Mucosa of rectum (tissue), 2 donors: ENCODE measurements around the gene GNA15.

ENCODE experiments used
- H3K27ac ChIP-seq, 2 donors: one replicate each; pipeline ENCODE4 v1.7.0; 2013; ENCODE audit warnings: inconsistent platforms in 2 of 2, low read depth in 2 of 2, low read length in 2 of 2
- H3K27me3 ChIP-seq, 2 donors: one replicate each; pipeline ENCODE4 v1.7.0; 2013; ENCODE audit warnings: low read length in 2 of 2; ENCODE audit not compliant: control insufficient read depth in 2 of 2, insufficient read depth in 2 of 2
- H3K36me3 ChIP-seq, 2 donors: one replicate each; pipeline ENCODE4 v1.7.0; 2013; ENCODE audit warnings: low read length in 2 of 2; ENCODE audit not compliant: control insufficient read depth in 2 of 2, insufficient read depth in 2 of 2
- H3K4me1 ChIP-seq, 2 donors: one replicate each; pipeline ENCODE4 v1.7.0; 2013; ENCODE audit warnings: low read length in 2 of 2, mild to moderate bottlenecking in 1 of 2; ENCODE audit not compliant: control insufficient read depth in 2 of 2, insufficient read depth in 2 of 2
- H3K4me3 ChIP-seq, 2 donors: one replicate each; pipeline ENCODE4 v1.7.0; 2013; ENCODE audit warnings: low read length in 2 of 2
- H3K9ac ChIP-seq, 2 donors: one replicate each; pipeline ENCODE4 v1.7.0; 2013; ENCODE audit warnings: low read length in 2 of 2, low read depth in 1 of 2, mild to moderate bottlenecking in 1 of 2
- H3K9me3 ChIP-seq, 2 donors: one replicate each; pipeline ENCODE4 v1.7.0; 2013; ENCODE audit warnings: low read length in 2 of 2; ENCODE audit not compliant: control insufficient read depth in 2 of 2
- donor health status: healthy.
- donor health status: Normal muscosa, but diverticular disease.

The GNA15 gene

DNA sequence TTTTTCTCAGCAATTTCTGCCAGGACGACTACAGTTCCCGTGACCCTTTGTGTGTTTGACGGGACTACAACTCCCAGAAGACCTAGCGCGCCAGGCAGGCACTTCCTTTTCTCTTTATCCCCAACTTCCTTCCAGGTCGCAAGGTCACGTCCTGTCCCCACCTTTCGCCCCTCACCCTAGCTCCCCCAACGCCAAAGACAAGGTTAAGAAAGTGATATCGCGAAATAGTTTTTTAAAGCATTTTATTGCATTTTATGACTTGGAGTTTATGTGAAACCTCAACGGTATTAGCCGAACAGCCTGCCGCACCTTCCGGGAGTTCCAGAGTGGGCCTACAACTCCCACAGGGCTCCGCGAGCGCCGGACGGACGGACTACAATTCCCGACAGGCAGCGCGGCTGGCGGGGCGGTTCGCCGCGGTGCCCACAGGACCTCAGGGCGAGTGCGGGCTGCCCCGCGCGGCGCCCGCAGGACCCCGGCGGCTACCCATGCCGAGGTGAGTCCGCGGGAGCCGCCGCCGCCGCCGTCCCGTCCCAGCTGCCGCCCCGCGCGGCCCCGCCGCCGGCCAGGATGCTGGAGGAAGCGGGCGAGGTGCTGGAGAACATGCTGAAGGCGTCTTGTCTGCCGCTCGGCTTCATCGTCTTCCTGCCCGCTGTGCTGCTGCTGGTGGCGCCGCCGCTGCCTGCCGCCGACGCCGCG, 49.8 kb downstream of the GNA15 start, which contains the start of gene NCLN:
NCLN (plus strand) TSS at position 470 of the 699 bp plus-strand sequence; CDS start at position 571, 101 bp downstream.
- Histone ChIP-seq H3K36me3 (no peaks in the 10 kb centered on the region), H3K4me3 (peak within 1 kb of the TSS; percentile 89 to 93), H3K9ac (peak within 1 kb of the TSS; percentile 86 to 89), H3K27me3 (no peaks in the 10 kb centered on the region), H3K4me1 (peaks cover 39 to 46% of the 10 kb centered on the region in 2 donors), H3K9me3 (no peaks in the 10 kb centered on the region), H3K27ac (peak within 1 kb of the TSS; percentile 86 to 92)

DNA sequence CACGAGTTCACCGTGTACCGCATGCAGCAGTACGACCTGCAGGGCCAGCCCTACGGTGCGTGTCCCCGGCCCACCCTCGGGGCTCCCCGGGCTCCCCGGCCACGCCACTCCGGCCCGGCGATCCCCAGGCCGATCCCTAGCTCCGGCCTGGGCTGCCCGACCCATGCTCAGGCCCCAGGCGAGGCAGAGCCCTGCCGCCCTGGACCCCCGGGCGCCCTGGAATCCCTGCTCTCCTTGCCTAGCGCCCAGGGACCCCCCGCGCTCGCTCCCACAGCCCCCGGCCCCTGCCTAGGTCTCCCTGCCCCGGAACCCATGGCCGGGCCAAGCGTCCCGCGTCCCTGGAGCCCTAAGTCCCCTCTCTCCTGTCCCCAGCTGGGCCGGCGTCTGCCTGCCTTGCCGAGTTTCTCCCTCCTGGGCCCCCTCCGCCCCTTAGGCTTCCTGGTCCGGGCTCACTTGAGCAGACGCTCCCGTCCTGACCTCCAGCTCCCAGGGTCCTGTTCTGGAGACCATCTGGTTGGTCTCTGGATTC, 50.4 kb downstream of the GNA15 start:
- Histone ChIP-seq H3K9ac (peak overlapping the region; percentile 86 to 89), H3K4me1 (peaks cover 39 to 46% of the 10 kb centered on the region in 2 donors), H3K36me3 (no peaks in the 10 kb centered on the region), H3K27ac (peak overlapping the region; percentile 29 to 92), H3K9me3 (no peaks in the 10 kb centered on the region), H3K4me3 (peak overlapping the region; percentile 89 to 93), H3K27me3 (no peaks in the 10 kb centered on the region)

DNA sequence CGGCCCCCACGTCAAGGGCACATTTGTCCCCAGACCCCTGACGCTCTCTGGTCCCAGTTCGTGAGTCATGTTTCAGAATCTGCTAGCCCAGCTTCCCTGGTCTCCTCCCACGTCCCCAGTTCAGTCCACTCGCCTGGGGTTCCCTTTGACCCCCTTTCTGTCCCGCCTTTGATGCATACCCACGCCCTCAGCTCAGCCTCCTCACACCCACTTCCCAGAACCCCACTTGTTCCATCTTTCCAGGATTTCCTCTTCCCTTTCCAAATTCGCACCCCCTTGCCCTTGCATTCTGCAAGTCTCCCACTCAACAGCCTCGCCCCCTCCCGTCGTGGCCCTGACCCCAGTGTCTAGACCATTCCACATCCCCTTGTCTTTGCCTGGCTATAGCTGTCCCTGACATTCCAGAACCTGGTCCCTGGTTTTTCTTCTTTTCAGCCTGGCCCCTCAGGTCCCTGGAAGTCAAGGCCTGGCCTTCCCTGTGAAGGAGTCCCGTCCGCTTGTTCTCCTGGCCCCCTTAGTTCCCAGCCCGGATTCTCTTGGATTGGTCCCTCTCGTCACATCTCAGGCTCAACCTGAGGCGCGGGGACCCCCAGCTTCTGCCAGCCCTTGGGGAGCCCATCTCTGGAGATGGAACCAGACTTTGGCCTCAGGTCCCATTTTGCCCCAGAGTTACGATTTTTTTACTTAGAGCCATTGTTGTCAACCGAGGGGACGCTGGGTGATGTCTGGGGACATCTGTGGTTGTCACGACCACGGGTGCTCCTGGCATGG, 51.2 kb downstream of the GNA15 start:
- H3K9ac ChIP-seq, result peak overlapping the region; percentile 86 to 89
- no peaks in the 10 kb centered on the region for H3K9me3 ChIP-seq
- peak overlapping the region; percentile 7 to 92 for H3K27ac ChIP-seq
- peak overlapping the region; percentile 89 to 93 for H3K4me3 ChIP-seq
- H3K4me1 ChIP-seq, result peaks cover 39 to 46% of the 10 kb centered on the region in 2 donors
- H3K27me3 ChIP-seq, result no peaks in the 10 kb centered on the region
- no peaks in the 10 kb centered on the region for H3K36me3 ChIP-seq

DNA sequence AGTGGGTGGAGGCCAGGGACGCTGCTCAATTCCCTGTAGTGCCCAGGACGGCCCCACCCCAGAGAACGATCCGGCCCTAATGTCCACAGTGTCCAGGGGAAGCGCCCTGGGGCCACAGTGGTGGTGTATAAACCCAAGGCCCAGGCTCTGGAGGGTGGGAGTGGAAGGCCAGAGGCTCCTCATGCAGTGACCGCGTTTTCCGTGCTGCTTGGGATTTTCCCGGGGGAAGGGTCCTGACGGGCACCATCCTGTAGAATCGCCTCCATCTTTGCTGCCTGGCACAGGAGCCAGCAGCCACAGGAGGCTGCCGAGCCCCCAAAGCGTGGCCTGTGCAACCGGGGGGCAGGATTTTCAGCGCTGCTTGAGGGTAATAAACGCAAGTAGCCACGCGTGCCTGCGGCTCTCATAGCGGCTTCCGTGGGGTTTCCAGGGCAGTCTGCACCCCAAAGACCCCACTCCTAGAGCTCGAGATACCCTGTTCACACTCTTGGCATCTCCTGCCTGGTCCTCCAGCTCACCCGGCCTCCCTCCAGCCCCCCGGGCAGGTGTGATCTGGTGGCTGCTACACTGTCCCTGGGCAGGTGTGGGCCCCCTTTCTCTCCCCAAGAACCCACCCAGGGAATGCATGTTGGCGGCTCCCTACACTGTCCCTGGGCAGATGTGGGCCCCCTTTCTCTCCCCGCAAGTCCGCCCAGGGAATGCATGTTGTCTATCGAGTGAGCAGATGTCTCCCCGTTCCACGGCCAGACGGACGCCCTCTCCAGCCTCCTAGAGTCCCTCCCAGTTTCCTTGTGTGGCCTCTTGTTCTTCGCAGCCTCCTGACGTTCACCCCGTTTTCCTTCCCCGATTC, 52.1 kb downstream of the GNA15 start:
- H3K36me3 ChIP-seq, result no peaks in the 10 kb centered on the region
- H3K4me1 ChIP-seq, result peaks cover 39 to 46% of the 10 kb centered on the region in 2 donors
- H3K27ac ChIP-seq, result peak overlapping the region; percentile 88 to 91
- H3K9ac ChIP-seq, result peak overlapping the region; percentile 41 to 69
- H3K27me3 ChIP-seq, result no peaks in the 10 kb centered on the region
- H3K4me3 ChIP-seq, result peak overlapping the region; percentile 44 to 93
- H3K9me3 ChIP-seq, result no peaks in the 10 kb centered on the region

DNA sequence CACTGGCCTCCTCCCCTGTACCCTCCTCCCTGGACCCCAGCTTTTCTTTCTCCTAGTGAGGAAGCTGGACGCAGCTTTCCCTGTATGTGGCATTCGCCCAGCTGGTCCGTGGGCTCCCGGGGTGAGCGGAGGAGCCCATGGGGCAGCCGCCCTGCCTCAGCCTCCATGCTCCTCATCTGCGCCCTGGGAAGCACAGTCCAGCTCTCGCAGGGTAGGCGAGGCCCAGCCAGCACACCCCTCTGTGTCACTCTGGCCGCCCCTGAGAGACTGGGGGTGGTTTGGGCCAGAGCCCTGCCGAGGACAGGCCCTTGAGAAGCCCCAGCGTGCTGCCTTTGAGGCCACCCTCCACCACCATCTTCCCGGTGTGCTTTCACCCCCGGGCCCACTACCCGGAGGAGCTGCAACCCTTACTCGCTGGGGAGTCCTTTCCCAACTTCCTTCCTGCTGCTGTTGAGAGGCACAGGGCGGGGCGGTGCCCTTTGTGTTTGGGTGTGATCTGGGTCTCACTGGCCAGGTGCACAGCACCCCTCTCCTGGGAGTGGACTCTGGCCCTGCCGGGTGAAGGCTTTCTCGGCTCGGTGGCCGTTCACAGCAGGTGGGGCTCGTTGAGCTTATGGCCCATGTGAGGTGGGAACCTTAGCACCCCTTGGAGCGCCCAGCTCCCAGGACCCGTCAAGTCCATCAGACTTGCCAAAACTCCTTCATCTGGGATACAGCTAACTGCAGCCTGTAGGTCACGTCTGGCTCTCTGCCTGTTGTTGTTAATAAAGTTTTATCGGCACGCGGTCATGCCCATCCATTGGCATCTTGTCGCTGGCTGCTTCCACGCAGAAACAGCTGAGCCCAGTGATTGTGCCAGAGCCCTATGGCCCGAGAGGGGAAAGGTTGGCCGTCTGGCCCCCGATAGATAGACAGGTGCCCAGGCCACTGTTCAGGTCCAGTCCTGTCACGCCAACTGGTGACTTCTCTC, 53.1 kb downstream of the GNA15 start:
- Histone ChIP-seq H3K27ac (peak overlapping the region; percentile 88 to 91), H3K9ac (peak overlapping the region; percentile 56 to 69), H3K36me3 (peaks cover 0 to 3% of the 10 kb centered on the region in 2 donors), H3K9me3 (no peaks in the 10 kb centered on the region), H3K4me1 (peaks cover 39 to 46% of the 10 kb centered on the region in 2 donors), H3K4me3 (peak overlapping the region; percentile 27 to 44), H3K27me3 (no peaks in the 10 kb centered on the region)

DNA sequence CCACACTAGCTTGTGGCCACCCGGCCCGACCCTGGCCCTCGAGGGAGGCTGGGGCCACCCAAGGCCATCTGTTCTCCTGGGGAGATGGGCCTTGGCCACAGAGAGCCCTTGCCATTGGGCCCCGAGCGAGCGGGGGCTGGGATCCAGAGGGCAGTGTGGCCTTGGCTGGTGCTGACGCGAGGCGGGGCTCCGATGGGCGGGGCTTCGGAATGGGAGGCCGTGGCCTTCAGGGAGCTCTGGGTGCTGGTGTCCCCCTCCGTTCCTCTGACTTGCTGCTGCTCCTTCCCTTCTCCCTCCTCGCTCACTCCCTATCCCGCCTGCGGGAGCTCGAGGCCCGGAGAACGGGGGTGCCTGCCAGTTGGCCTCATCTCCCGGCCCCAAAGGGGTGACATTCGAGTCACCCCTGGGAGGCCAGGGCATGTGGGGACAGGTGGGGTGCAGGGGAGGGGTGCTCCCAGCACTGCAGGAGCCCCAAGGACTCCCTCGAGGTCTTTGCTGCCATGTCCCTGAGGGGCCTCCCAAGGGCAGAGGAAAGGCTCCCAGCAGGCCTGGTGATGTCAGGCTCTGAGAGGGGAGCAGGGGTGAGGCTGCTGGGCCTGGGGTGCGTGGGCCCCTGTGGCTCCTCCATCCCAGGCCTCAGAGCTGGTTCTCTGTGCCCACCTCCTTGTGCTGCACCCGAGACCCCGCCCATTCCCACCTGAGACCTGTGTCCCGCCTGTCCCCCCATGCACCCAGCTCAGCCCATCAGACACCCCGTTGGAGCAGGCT, 54.1 kb downstream of the GNA15 start:
- peaks cover 0 to 6% of the 10 kb centered on the region in 2 donors for H3K36me3 ChIP-seq
- no peak overlapping the region for H3K4me3 ChIP-seq
- H3K4me1 ChIP-seq, result peaks cover 37 to 40% of the 10 kb centered on the region in 2 donors
- peak overlapping the region in 1 of 2 donors; percentile 69 for H3K9ac ChIP-seq
- H3K9me3 ChIP-seq, result no peaks in the 10 kb centered on the region
- no peaks in the 10 kb centered on the region for H3K27me3 ChIP-seq
- peak overlapping the region; percentile 88 to 91 for H3K27ac ChIP-seq

DNA sequence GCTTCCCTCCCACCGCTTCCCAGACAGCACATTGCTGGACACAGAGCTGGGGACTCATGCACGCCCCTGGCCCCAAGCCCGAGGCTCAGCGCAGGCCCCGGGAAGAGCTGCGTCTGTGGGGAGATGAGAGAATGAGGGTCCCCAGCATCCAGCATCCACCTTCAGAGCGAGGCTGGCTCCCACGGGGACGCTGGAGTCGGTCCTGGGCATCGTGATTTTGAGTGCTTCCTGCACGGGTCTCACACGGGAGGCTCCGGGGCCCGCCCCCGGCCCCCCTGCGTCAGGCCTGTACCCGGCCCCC, 54.6 kb downstream of the GNA15 start:
- no peaks in the 10 kb centered on the region for H3K27me3 ChIP-seq
- no peak overlapping the region for H3K4me3 ChIP-seq
- H3K4me1 ChIP-seq, result peaks cover 34 to 35% of the 10 kb centered on the region in 2 donors
- H3K9me3 ChIP-seq, result no peaks in the 10 kb centered on the region
- H3K27ac ChIP-seq, result no peak overlapping the region
- peaks cover 0 to 7% of the 10 kb centered on the region in 2 donors for H3K36me3 ChIP-seq
- H3K9ac ChIP-seq, result no peak overlapping the region

DNA sequence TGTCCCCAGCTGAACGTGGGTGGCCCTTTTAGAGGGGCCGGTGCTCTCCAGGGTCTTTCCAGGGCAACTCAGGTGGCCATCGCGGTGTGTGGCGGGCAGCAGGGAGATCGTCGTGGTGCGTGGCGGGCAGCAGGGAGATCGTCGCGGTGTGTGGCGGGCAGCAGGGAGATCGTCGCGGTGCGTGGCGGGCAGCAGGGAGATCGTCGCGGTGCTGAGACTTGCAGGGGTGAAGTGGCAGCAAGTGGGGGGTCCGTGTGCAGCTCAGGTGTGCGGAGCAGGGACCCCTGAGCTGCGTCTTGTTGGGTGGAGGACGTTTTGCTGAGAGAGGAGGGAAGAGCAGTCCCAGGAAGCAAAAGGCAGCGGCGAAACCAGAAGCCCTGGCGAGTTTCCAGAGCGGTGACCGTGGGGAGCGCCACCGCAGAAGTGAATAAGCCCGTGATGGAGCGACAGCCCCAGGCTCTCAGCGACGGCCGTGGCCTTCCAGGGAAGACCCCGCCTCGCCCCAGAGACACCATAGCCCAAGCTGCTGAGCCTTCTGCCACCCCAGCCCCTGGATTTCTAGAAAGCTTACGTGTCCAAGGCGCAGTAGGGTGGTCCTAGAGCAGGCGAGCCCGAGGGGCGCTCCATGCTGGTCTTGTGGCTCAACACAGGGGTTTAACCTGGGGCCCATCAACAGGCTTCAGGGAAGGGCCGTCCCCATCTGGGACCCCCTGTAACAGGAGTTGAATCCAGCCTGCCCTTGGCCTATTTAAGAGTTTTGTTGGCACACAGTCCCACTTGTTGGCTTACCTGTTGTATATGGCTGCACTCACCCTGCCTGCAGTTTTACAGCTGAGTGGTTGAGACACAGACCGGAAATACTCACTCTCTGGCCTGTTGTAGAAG, 55.3 kb downstream of the GNA15 start:
- Histone ChIP-seq H3K27me3 (no peaks in the 10 kb centered on the region), H3K9ac (no peak overlapping the region), H3K36me3 (peaks cover 2 to 7% of the 10 kb centered on the region in 2 donors)

More for the DNA sequence above, 55.3 kb downstream of the GNA15 start:
- H3K27ac ChIP-seq, result no peak overlapping the region
- no peak overlapping the region for H3K4me3 ChIP-seq
- H3K9me3 ChIP-seq, result no peaks in the 10 kb centered on the region
- peaks cover 34% of the 10 kb centered on the region in 2 donors for H3K4me1 ChIP-seq
